ENCODE measurements around the gene EIF2B5. TPM values are rescaled to one million over a fixed set of nuclear protein-coding genes. Genes with fewer than 3 reads are reported as not detected.

Gene EIF2B5
- total and polyA plus RNA-seq, 2 donors (not counting 1 experiment from before 2014, with no cell fraction given): 73.2 to 83.8 TPM

DNA sequence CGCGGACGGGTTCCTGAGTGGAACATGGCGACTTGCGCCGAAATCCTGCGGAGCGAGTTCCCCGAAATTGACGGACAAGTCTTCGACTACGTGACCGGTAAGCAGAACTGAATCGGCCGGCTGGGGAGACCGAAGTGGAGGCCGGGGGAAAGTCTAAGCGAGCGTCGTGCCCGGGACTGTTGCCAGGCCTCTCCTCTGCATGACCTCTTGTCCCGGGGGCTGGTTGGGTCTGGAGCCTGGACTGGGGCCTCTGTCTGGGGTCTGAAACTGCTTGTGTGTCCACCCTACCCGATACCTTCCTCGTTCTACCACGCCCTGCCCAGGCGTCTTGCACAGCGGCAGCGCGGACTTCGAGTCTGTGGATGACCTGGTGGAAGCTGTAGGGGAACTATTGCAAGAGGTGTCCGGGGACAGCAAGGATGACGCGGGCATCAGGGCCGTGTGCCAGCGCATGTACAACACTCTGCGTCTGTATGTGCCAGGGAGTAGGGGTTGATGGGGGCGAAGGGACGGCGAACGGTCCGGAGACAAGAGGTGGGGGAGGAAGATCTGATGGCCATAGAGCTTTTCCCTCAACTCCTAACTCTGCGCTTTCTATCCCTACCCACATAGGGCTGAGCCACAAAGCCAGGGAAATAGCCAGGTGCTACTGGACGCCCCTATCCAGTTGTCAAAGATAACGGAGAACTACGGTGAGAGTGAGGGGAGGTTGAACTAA is 51.2 kb downstream of the EIF2B5 start, which contains the start of gene ABCF3:
TSS of gene ABCF3 (plus strand) at position 16 of the 718 bp plus-strand sequence. CDS start at position 25, 9 bp downstream.
- peak; percentile 8 for ATAC-seq (ENCODE audit: low read depth)
- no peak for DNase-seq
- 1% methylated on average over 30 of the region's 45 CpGs for WGBS (ENCODE audit: insufficient coverage)
- peaks cover 40% of the 10 kb centered on the region for H3K79me2 ChIP-seq (ENCODE audit: control insufficient read depth, insufficient read depth, low read length)
- Mint-ChIP-seq H3K4me1 (peaks cover 33% of the 10 kb centered on the region), H3K27me3 (no peaks in the 10 kb centered on the region), H3K9me3 (ENCODE audit: insufficient read depth) (no peaks in the 10 kb centered on the region), H3K4me3 (peak within 1 kb of the TSS; percentile 99), H3K27ac (peak within 1 kb of the TSS; percentile 94)
- H2AFZ ChIP-seq (ENCODE audit: insufficient read depth, low read depth, low read length, poor library complexity, severe bottlenecking): peak within 1 kb of the TSS; percentile 95
- H3K36me3 ChIP-seq (replicated peaks in 1 of 2; ENCODE audit: control extremely low read depth in 1 of 2, control insufficient read depth in 1 of 2, extremely low read depth in 1 of 2, insufficient read depth in 2 of 2, low read length in 1 of 2): peaks cover 6 to 65% of the 10 kb centered on the region in 2 experiments
- H3K9ac ChIP-seq (ENCODE audit: low read length): peak within 1 kb of the TSS; percentile 84
- no peaks in the 10 kb centered on the region for H3K9me3 ChIP-seq (ENCODE audit: control extremely low read depth in 1 of 3, control insufficient read depth in 2 of 3, insufficient read depth in 1 of 3, low read length in 2 of 3)
- H3K4me2 ChIP-seq (replicated peaks; ENCODE audit: low read depth, low read length, poor library complexity, severe bottlenecking): peak within 1 kb of the TSS; percentile 92
- no peaks in the 10 kb centered on the region for H3K27me3 ChIP-seq (replicated peaks in 1 of 4; ENCODE audit: control extremely low read depth in 1 of 4, control insufficient read depth in 3 of 4, insufficient read depth in 4 of 4, low read length in 3 of 4)
- peak within 1 kb of the TSS; percentile 70 to 100 (median 97) for H3K4me3 ChIP-seq (ENCODE audit: control extremely low read depth in 1 of 5, extremely low read depth in 1 of 5, insufficient read depth in 1 of 5, low read depth in 2 of 5, low read length in 4 of 5)
- intact Hi-C loops (cut with micrococcal nuclease): loop anchor here (1.0 to 5.0 kb wide), 5 partner anchors 43 to 526 kb away; partner anchors contain the start of genes EIF2B5, MAGEF1, PSMD2 and VWA5B2
- peaks cover 17 to 21% of the 10 kb centered on the region in 2 donors for H3K4me1 ChIP-seq (ENCODE audit: control insufficient read depth in 2 of 2, insufficient read depth in 2 of 2, low read length in 2 of 2)
- H4K20me1 ChIP-seq (ENCODE audit: control insufficient read depth, insufficient read depth, low read length, poor library complexity, severe bottlenecking): peaks cover 27% of the 10 kb centered on the region
- H3K27ac ChIP-seq (ENCODE audit: low read length in 2 of 2): peak within 1 kb of the TSS; percentile 48 to 68
- ChIA-PET CTCF (interaction anchor here (0.5 to 1.9 kb wide), 8 partner anchors 13 to 302 kb away, joined by 3 to 9 read pairs (median 4); partner anchors contain the start of genes EEF1AKMT4, EIF2B5 and PARL), POLR2A (interaction anchor here (0.7 to 1.1 kb wide), 5 partner anchors 9 to 176 kb away, joined by 3 to 13 read pairs (median 5); partner anchors contain the start of genes AP2M1 and EIF2B5)
- TF ChIP-seq EZH2 (IDR thresholded peaks at IDR 0.05; ENCODE audit: borderline replicate concordance, insufficient read depth, low read depth, low read length, poor library complexity, severe bottlenecking): no peak
- TF ChIP-seq, protein P1, sequence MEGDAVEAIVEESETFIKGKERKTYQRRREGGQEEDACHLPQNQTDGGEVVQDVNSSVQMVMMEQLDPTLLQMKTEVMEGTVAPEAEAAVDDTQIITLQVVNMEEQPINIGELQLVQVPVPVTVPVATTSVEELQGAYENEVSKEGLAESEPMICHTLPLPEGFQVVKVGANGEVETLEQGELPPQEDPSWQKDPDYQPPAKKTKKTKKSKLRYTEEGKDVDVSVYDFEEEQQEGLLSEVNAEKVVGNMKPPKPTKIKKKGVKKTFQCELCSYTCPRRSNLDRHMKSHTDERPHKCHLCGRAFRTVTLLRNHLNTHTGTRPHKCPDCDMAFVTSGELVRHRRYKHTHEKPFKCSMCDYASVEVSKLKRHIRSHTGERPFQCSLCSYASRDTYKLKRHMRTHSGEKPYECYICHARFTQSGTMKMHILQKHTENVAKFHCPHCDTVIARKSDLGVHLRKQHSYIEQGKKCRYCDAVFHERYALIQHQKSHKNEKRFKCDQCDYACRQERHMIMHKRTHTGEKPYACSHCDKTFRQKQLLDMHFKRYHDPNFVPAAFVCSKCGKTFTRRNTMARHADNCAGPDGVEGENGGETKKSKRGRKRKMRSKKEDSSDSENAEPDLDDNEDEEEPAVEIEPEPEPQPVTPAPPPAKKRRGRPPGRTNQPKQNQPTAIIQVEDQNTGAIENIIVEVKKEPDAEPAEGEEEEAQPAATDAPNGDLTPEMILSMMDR (IDR thresholded peaks at IDR 0.05): no peak

Data from B cell (primary cell).